NCI-H82 treated with DMSO at 0.1 percent for 48 hours (cell line): ENCODE results near the gene SULF2.

Experiments used
- DNase-seq: peaks from one replicate; lab custom pipeline; 2025; ENCODE audit not compliant: unreplicated experiment; lab: John Stamatoyannopoulos, UW

The SULF2 gene

GRCh38 chr20:47740862-47741184, 44.5 kb downstream of the SULF2 start:
- peak; percentile 19 for DNase-seq

- no peak for DNase-seq
These were observed 45.0 kb downstream of the SULF2 start for GRCh38 chr20:47740121-47740861.

- no peak for DNase-seq
These were observed 47.4 kb downstream of the SULF2 start for GRCh38 chr20:47737923-47738322.

- no peak for DNase-seq
These were observed 48.6 kb downstream of the SULF2 start for GRCh38 chr20:47736570-47737152.

DNA sequence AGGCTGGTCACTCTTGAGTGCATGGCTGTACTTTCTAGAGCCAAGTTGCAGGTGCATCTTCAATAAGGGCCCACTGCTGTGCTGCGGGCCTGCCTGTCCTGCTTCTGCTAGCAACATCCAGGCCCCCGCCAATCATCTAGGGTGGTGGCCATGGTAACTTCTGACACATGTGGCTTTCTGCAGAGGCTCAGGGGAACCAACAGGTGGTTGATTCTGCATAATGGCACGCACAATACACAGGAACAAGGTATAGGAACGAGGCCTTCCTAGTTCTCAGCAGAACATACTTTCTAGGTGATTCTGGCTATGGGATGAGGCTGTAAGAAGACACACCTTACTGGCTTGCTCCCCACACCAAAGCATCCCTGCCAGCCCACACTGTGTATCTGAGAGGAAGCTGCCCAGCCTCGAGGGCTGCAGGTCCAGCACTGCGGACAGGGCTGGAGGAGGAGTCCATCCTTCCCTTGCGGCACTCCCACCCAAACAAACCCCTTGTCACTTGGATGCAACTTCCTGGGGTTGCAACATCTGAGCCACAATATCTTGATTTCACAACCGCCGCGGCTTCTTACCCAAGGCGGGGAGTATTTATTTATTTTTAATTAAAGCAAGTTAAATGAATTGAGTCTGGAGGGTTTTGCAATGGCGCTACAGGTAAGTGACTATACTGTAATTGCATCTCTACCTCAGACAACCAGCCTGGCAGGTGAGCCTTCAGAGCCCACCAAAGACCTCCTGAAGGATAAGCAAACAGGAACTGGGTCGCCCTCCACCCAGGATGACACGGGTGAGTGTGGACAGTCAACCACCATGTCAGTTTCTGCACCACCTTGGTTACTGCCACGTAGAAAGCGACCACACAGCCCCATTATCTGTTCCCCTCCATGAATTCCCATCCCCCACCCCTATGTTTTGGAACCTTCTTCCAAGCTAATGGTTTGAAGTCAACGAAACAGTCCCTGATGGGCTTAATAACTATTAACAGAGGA, 49.6 kb downstream of the SULF2 start:
- DNase-seq, result no peak

- DNase-seq, result no peak
These were observed 50.4 kb downstream of the SULF2 start for GRCh38 chr20:47734870-47735269.

DNA sequence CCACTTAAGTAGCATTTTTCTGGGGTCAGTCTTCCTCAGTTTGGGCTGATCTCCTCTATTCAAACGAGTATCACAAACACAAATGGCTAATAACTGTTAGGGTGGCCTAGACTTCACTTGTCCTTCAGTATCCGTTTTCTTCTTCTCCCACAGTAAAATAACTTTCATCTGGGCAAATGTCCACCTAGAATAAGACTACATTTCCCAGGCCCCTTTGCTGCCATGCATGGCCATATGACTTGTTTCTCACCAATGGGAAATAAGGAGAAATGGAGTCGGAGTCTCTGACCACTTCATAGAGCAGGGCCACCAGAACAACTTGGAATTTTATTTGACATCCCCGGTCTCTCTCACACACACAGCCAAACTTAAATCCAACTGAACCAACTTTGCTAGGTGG, 51.4 kb downstream of the SULF2 start:
- no peak for DNase-seq

- DNase-seq, result no peak
These were observed 54.5 kb downstream of the SULF2 start for GRCh38 chr20:47730744-47731143.

DNA sequence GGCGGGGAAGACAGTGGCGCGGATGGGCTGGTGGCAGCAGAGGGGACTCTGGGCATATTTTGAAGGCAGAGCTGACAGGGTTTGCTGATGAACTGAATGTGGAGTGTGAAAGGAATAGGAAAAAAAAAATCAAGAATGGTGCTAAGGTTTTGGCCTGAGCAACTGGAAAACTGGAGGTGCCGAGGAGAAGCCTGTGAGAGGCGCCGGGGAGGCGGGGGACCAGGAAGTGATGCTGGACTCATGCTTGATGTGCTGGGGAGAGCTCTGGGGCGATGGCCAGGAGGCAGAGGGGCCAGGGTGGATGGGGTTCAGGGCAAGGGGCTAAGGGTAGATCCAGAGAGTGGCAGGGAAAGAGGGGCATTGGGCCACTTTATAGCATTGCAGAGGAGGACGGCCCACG, 55.8 kb downstream of the SULF2 start:
- no peak for DNase-seq

DNA sequence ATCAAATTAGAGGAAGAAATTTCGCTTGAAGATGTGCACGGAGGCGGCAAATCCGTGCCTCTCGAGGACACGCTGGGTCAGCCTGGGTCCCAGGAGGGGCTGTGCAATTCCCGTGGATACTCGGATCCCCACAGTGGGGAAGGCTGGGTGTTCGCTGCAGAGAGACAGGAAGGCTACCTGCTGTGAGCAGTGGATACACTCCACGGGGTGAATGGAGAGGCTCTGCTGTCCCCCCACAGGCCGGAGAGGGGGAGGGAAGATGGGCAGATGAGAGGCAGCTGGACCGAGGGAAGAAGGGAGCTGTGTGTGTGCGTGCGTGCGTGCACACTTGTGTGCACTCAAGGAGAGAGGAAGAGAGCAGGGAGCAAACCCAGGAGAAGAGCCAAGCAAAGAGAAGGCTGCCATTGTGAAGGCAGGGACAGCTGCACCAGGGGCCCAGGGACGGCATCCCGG, 57.3 kb downstream of the SULF2 start:
- no peak for DNase-seq

DNA sequence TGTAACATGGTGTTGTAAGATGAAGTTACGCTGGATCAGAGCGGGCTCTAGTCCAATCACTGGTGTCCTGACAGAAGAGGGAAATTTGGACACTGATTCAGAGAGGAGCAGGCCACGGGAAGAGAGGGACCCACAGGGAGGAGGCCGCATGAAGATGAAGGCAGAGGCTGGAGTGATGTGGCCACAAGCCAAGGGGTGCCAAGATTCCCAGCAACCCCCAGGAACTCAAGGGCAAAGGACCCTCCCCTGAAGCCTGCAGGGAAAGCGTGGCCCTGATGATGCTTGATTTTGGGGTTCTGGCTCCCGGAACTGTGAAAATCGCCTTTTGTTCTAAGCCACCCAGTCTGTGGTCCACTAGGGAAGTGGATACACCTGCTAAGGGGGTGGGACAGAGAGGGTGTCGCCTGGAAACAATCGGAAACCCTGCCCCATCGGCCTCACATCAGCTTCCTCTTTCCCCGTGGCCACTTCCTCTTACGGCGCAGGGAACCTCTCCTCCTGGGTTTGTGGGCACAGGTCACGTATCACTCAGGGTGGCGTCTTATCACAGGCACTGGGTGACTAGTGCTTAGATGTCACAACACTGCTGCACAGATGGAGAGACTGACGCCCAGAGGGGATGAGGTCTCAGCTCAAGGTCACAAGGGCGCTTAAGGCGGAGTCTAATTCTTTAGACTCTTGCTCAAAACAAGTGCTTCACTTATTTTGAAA, 58.0 kb downstream of the SULF2 start:
- no peak for DNase-seq

- DNase-seq, result no peak
These were observed 58.6 kb downstream of the SULF2 start for GRCh38 chr20:47726632-47727031.

DNA sequence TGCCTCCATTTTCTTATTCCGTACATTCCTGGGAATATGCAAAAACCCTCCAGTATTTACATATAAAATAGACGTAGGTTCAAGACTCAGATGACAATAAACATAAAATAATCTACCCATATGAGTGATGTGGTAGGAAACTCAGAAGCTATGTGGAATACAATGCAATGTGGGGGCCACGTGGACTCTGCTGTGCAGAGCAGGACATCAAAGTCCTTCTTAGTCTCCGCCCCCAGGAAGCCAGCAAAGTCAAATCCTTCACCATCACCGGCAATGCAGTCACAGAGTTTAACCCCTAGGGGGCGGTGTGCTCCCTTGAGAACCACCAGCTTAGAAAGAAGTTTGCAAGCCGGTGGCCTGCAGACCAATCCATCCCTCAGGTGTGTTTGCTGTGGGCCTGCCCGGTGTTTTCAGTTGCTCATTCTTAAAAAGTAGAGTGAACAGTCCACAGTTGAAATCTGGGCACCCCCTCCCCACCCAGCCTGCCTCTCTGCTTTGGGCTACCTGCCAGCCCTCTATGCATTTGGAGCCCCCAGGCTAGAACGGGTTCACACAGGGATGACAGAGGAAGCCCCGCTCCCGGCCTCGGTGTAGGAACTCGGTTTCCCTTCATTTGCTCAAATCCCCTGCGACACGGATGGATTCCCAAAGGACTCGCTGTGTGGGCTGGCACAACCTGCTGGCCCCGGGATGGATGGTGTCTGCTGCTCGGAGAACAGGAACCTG, 59.9 kb downstream of the SULF2 start:
- peak; percentile 84 for DNase-seq

GRCh38 chr20:47724910-47725247, 60.4 kb downstream of the SULF2 start:
- DNase-seq, result no peak

GRCh38 chr20:47724396-47724795, 60.9 kb downstream of the SULF2 start:
- DNase-seq, result no peak

DNA sequence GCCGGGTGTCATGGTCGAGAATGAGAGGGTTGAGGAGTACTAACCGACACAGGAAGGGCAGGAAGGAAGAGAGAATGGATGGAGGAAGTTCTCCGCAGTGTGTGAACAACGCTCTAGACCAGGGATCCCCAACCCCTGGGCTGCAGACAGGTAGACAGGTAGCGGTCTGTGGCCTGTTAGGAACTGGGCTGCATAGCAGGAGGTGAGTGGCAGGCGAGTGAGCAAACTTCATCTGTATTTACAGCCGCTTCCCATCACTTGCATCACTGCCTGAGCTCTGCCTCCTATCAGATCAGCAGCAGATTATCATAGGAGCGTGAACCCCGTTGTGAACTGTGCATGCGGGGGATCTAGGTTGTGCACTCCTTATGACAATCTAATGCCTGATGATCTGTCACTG, 62.0 kb downstream of the SULF2 start:
- DNase-seq, result no peak

DNA sequence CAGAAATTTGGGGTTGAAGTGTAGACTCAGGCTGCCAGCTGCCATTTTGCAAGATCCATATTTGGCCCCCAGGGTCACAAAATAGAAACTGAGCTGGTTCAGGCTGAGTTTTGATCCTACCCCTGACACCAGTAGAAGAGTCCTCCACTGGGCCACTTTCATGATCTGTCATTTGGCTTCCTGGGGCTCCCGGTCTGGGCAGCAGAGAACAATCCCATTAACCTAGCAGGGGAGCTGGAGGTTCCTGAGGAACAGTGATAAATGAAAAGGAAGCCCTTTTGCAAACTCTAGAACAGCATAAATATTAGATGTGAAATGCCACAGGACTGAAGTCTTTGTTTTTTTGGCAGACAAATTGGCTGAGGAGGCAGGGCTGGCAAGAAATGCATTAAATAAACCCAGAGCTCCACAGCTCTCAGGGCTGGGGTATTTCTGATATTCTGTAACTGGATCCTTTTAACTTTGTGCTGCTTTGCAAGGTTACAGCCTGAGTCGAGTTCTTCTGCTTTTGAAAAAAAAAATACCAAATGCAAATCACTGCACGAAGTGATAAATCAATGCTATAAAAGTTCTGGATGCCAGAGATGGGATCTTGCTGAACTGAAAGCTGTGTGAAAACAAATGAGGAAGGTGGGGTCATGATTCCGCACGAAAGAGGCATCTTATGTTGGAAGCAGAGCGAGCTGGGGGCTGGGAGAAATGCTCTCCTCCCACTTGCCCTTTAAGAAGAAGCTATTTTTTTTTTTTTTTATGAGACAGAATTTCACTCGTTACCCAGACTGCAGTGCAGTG, 64.4 kb downstream of the SULF2 start:
- DNase-seq, result no peak

- no peak for DNase-seq
These were observed 65.7 kb downstream of the SULF2 start for GRCh38 chr20:47719625-47720024.

DNA sequence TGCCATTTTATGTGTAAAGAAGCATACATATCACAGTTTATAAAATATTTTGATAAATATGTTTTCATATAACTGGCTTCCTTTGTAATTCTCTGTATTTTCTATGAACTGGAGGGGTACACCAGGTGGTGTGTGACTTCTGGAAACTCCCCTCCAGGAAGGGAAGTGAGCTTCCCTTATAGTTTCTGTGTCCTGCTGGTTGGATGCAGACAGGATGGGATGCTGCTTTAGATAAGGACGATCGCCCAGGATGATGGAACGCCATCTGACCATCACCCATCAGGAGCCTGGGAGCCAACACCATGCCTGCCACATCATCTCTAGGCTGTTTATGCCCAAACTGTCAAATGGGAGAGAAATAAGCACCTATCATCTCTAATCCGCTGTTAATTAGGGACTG, 66.1 kb downstream of the SULF2 start:
- DNase-seq, result no peak

DNA sequence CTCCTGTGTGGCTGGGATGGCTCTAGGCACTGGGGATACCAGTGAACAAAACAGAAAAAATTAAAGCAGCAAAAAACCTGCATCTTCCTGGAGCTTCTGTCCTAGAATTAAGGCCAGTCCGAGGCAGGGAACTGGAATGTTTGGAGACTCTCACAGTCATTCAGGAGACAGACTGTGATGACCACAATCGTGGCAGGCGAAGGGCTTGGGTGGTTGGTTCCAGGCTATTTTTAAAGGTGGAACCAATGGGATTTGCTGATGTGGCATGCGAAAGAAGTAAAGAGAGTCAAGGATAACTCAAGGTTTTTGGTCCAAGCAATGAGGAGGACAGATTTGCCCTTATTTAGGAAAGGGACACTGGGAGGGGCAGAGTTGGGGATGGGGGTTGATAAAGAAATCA, 66.9 kb downstream of the SULF2 start:
- DNase-seq, result no peak
